Breast epithelium (tissue), 3 donors: ENCODE results near the gene FARP2.

ENCODE experiments used
- POLR2A ChIP-seq: fragments of 450-650 bp; IDR thresholded peaks from one replicate; pipeline ENCODE4 v1.6.1; 2016; ENCODE audit warnings: antibody characterized with exemption, mild to moderate bottlenecking, moderate library complexity
- POLR2AphosphoS5 ChIP-seq, 3 donors: sonication (generic); formaldehyde crosslinking; IDR thresholded peaks; one replicate each; pipeline ENCODE4 v1.6.1; 2017; ENCODE audit warnings: antibody characterized with exemption in 3 of 3
- TF ChIP-seq, protein P1 (sequence below), 3 donors: fragments of 450-650 bp; IDR thresholded peaks; one replicate each; pipeline ENCODE4 v1.5.1; 2016 to 2017; ENCODE audit warnings: antibody characterized with exemption in 3 of 3, mild to moderate bottlenecking in 3 of 3, moderate library complexity in 3 of 3

DNA sequence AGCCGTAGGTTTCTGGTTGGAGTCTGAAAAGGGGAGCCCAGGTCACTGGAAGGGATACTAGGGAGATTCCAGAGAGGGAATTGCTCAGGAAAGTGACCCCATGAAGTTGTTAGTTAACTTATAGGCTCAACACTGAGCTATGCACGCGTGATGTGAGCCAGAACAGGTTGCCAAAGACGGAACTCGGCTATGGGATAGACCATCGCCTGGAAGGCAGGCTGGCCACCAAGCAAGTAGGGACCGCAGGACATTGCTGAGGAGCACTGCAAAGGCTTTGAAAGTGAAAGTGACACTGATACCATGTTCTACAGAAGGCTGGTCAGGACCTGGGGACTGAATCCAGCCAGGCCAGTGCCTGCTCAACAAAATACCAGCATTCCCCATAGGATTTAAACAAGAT, 7.3 kb downstream of the FARP2 start:
- TF ChIP-seq POLR2AphosphoS5 (IDR thresholded peaks at IDR 0.05) (no peak), POLR2A (no peak)
- TF ChIP-seq, protein P1, sequence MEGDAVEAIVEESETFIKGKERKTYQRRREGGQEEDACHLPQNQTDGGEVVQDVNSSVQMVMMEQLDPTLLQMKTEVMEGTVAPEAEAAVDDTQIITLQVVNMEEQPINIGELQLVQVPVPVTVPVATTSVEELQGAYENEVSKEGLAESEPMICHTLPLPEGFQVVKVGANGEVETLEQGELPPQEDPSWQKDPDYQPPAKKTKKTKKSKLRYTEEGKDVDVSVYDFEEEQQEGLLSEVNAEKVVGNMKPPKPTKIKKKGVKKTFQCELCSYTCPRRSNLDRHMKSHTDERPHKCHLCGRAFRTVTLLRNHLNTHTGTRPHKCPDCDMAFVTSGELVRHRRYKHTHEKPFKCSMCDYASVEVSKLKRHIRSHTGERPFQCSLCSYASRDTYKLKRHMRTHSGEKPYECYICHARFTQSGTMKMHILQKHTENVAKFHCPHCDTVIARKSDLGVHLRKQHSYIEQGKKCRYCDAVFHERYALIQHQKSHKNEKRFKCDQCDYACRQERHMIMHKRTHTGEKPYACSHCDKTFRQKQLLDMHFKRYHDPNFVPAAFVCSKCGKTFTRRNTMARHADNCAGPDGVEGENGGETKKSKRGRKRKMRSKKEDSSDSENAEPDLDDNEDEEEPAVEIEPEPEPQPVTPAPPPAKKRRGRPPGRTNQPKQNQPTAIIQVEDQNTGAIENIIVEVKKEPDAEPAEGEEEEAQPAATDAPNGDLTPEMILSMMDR (IDR thresholded peaks at IDR 0.05), result no peak
